Esophagus squamous epithelium (tissue), 4 donors: ENCODE data around the gene NUTM2D.
"Not testable (repeated sequence)": the region's sequence is repeated elsewhere in the genome, so short reads cannot be mapped to it uniquely, and the experiment has no call there.

ENCODE experiments used
- CTCF ChIP-seq, 6 experiments: fragments of 450-650 bp in 4 of 6; fragments of 200-600 bp in 2 of 6; sonication (generic) in 2 of 6; IDR thresholded peaks; one replicate each; pipeline ENCODE4 v1.5.1; 2016 to 2019; ENCODE audit warnings: antibody characterized with exemption in 6 of 6, mild to moderate bottlenecking in 4 of 6, moderate library complexity in 4 of 6
- POLR2A ChIP-seq, 4 donors: fragments of 450-650 bp; IDR thresholded peaks; one replicate each; pipeline ENCODE4 v1.6.1; 2017; ENCODE audit warnings: antibody characterized with exemption in 4 of 4, mild to moderate bottlenecking in 4 of 4, moderate library complexity in 3 of 4

- TF ChIP-seq CTCF, POLR2A (IDR thresholded peaks at IDR 0.05): not testable (repeated sequence)
Measured at GRCh38 chr10:87309657-87310056, 47.9 kb upstream of the NUTM2D start.
